ENCODE measurements around the gene PEX5L.

PEX5L gene

GRCh38 chr3:179885950-179886349 is 150.8 kb downstream of the PEX5L start:
- no peak for TF ChIP-seq MYC (IDR thresholded peaks at IDR 0.05; ENCODE audit: low read depth, low read length)
- TF ChIP-seq MAX (IDR thresholded peaks at IDR 0.05; ENCODE audit: low read depth, low read length) = no peak
- no peak for TF ChIP-seq CTCF (IDR thresholded peaks at IDR 0.05; ENCODE audit: low read depth, low read length)
- TF ChIP-seq POLR2A (IDR thresholded peaks at IDR 0.05; ENCODE audit: extremely low read depth, insufficient read length) = no peak
- no peak overlapping the region for H3K4me3 ChIP-seq (ENCODE audit: low read depth, low read length)
- DNase-seq (ENCODE audit: low read depth) = no peak

- TF ChIP-seq MYC (IDR thresholded peaks at IDR 0.05; ENCODE audit: low read depth, low read length) = no peak
- no peak for TF ChIP-seq MAX (IDR thresholded peaks at IDR 0.05; ENCODE audit: low read depth, low read length)
- no peak for TF ChIP-seq CTCF (IDR thresholded peaks at IDR 0.05; ENCODE audit: low read depth, low read length)
- no peak for TF ChIP-seq POLR2A (IDR thresholded peaks at IDR 0.05; ENCODE audit: extremely low read depth, insufficient read length)
- DNase-seq (ENCODE audit: low read depth) = no peak
- no peak overlapping the region for H3K4me3 ChIP-seq (ENCODE audit: low read depth, low read length)
Observed at GRCh38 chr3:179884136-179884535, 152.6 kb downstream of the PEX5L start.

GRCh38 chr3:179882292-179882691 is 154.4 kb downstream of the PEX5L start:
- H3K4me3 ChIP-seq (ENCODE audit: low read depth, low read length) = no peak overlapping the region
- DNase-seq (ENCODE audit: low read depth) = no peak
- TF ChIP-seq CTCF (IDR thresholded peaks at IDR 0.05; ENCODE audit: low read depth, low read length) = no peak
- no peak for TF ChIP-seq POLR2A (IDR thresholded peaks at IDR 0.05; ENCODE audit: extremely low read depth, insufficient read length)
- TF ChIP-seq MYC (IDR thresholded peaks at IDR 0.05; ENCODE audit: low read depth, low read length) = no peak
- TF ChIP-seq MAX (IDR thresholded peaks at IDR 0.05; ENCODE audit: low read depth, low read length) = no peak

- TF ChIP-seq MYC (IDR thresholded peaks at IDR 0.05; ENCODE audit: low read depth, low read length) (no peak), MAX (IDR thresholded peaks at IDR 0.05; ENCODE audit: low read depth, low read length) (no peak), POLR2A (IDR thresholded peaks at IDR 0.05; ENCODE audit: extremely low read depth, insufficient read length) (no peak), CTCF (IDR thresholded peaks at IDR 0.05; ENCODE audit: low read depth, low read length) (no peak)
- no peak for DNase-seq (ENCODE audit: low read depth)
- no peak overlapping the region for H3K4me3 ChIP-seq (ENCODE audit: low read depth, low read length)
Observed at GRCh38 chr3:179881791-179882190, 154.9 kb downstream of the PEX5L start.

- TF ChIP-seq POLR2A (IDR thresholded peaks at IDR 0.05; ENCODE audit: extremely low read depth, insufficient read length) (no peak), MAX (IDR thresholded peaks at IDR 0.05; ENCODE audit: low read depth, low read length) (no peak), MYC (IDR thresholded peaks at IDR 0.05; ENCODE audit: low read depth, low read length) (no peak), CTCF (IDR thresholded peaks at IDR 0.05; ENCODE audit: low read depth, low read length) (no peak)
- DNase-seq (ENCODE audit: low read depth) = no peak
- H3K4me3 ChIP-seq (ENCODE audit: low read depth, low read length) = no peak overlapping the region
Observed at GRCh38 chr3:179880868-179881267, 155.9 kb downstream of the PEX5L start.

- TF ChIP-seq MYC (IDR thresholded peaks at IDR 0.05; ENCODE audit: low read depth, low read length) = no peak
- TF ChIP-seq MAX (IDR thresholded peaks at IDR 0.05; ENCODE audit: low read depth, low read length) = no peak
- no peak for TF ChIP-seq CTCF (IDR thresholded peaks at IDR 0.05; ENCODE audit: low read depth, low read length)
- no peak for TF ChIP-seq POLR2A (IDR thresholded peaks at IDR 0.05; ENCODE audit: extremely low read depth, insufficient read length)
- H3K4me3 ChIP-seq (ENCODE audit: low read depth, low read length) = no peak overlapping the region
Observed at GRCh38 chr3:179876440-179876839, 160.3 kb downstream of the PEX5L start.

More at GRCh38 chr3:179876440-179876839, 160.3 kb downstream of the PEX5L start:
- no peak for DNase-seq (ENCODE audit: low read depth)
